ENCODE data around the gene EGF. TPM values are rescaled to one million over a fixed set of nuclear protein-coding genes. Genes with fewer than 3 reads are reported as not detected.

EGF gene
- polyA plus RNA-seq, 2 of the 4 experiments (the other 2 are of a cell fraction), result 0.59 to 0.98 TPM

- 37% methylated on average over 2 of the region's 2 CpGs for WGBS (ENCODE audit: missing lambda C conversion rate)
- H3K4me1 ChIP-seq, result peaks cover 4% of the 10 kb centered on the region; the same call in 1 of the 3 replicates
- no peak for ATAC-seq
- FAIRE-seq, result no peak
- TF ChIP-seq FOXS1 (CRISPR knock-in tag; IDR thresholded peaks at IDR 0.05) (no peak), REST (IDR thresholded peaks at IDR 0.05) (no peak), POLR2A (IDR thresholded peaks at IDR 0.05; ENCODE audit: low read length) (no peak), ELK1 (IDR thresholded peaks at IDR 0.05; ENCODE audit: low read depth, low read length) (no peak), RCOR1 (IDR thresholded peaks at IDR 0.05; ENCODE audit: low read depth, low read length) (no peak)
- no peak overlapping the region for H3K4me3 ChIP-seq
- no peak for DNase-seq (ENCODE audit: low read depth in 1 of 2, low spot score in 1 of 2)
- CTCF ChIA-PET, result no interaction called here
- H3K27ac ChIP-seq, result no peak overlapping the region
- POLR2A ChIA-PET, result no interaction called here
- no peaks in the 10 kb centered on the region for H3K9me3 ChIP-seq
- no peak overlapping the region for H3K4me2 ChIP-seq
Measured at GRCh38 chr4:109943745-109944144, 31.1 kb downstream of the EGF start.

GRCh38 chr4:109944591-109944990 is 31.9 kb downstream of the EGF start:
- no peak for FAIRE-seq
- TF ChIP-seq TFCP2L1 (CRISPR knock-in tag; IDR thresholded peaks at IDR 0.05), result no peak
- TF ChIP-seq ZFP36 (IDR thresholded peaks at IDR 0.05; ENCODE audit: borderline replicate concordance, partially characterized antibody), result no peak
- no peak for TF ChIP-seq PBX3 (IDR thresholded peaks at IDR 0.05)
- TF ChIP-seq TP53 (CRISPR knock-in tag; IDR thresholded peaks at IDR 0.05), result no peak
- TF ChIP-seq CHD2 (IDR thresholded peaks at IDR 0.05; ENCODE audit: low read length, partially characterized antibody), result no peak
- TF ChIP-seq BCL3 (IDR thresholded peaks at IDR 0.05), result no peak
- no peak for TF ChIP-seq KDM5A (IDR thresholded peaks at IDR 0.05)
- TF ChIP-seq MAFK (IDR thresholded peaks at IDR 0.05; ENCODE audit: partially characterized antibody), result no peak
- no peak for TF ChIP-seq MAX (IDR thresholded peaks at IDR 0.05)
- TF ChIP-seq NPAS2 (CRISPR knock-in tag; IDR thresholded peaks at IDR 0.05; ENCODE audit: borderline replicate concordance), result no peak
- no peak for TF ChIP-seq REST (IDR thresholded peaks at IDR 0.05)
- TF ChIP-seq RCOR1 (IDR thresholded peaks at IDR 0.05; ENCODE audit: low read depth, low read length), result no peak
- TF ChIP-seq CBX2 (IDR thresholded peaks at IDR 0.05; ENCODE audit: borderline replicate concordance, low read depth), result no peak
- no peak for TF ChIP-seq HOXB5 (CRISPR knock-in tag; IDR thresholded peaks at IDR 0.05)
- Histone ChIP-seq H3K4me2 (no peak overlapping the region), H3K27ac (no peak overlapping the region), H3K9me3 (no peaks in the 10 kb centered on the region), H3K4me3 (no peak overlapping the region), H3K4me1 (peaks cover 4% of the 10 kb centered on the region; the same call in 1 of the 3 replicates)
- POLR2A ChIA-PET, result no interaction called here
- DNase-seq (ENCODE audit: low read depth in 1 of 2, low spot score in 1 of 2), result no peak
- ATAC-seq, result no peak
- CTCF ChIA-PET, result no interaction called here
- WGBS (ENCODE audit: missing lambda C conversion rate), result 51% methylated on average over 2 of the region's 2 CpGs
